Measurements from ENCODE around the gene SUFU.
A peak's percentile ranks its signal among the peaks of the same experiment; 100 is the strongest.
"Not testable (repeated sequence)": the region's sequence is repeated elsewhere in the genome, so short reads cannot be mapped to it uniquely, and the experiment has no call there.

Gene SUFU

GRCh38 chr10:102503264-102504178 lies at the start of gene SUFU:
SUFU (plus strand) TSS chr10:102503972; CDS start chr10:102504153, 181 bp downstream.
- FAIRE-seq = peak; percentile 96
- peak; percentile 73 for DNase-seq (ENCODE audit: insufficient read length, low spot score)

GRCh38 chr10:102454662-102455487 lies 48.9 kb upstream of the SUFU start:
- not testable (repeated sequence) for FAIRE-seq

GRCh38 chr10:102455893-102456471 lies 47.8 kb upstream of the SUFU start:
- no peak for DNase-seq (ENCODE audit: insufficient read length, low spot score)
- no peak for FAIRE-seq

More at GRCh38 chr10:102454662-102455487, 48.9 kb upstream of the SUFU start:
- DNase-seq (ENCODE audit: insufficient read length, low spot score) = not testable (repeated sequence)

- FAIRE-seq (no peak), DNase-seq (ENCODE audit: insufficient read length, low spot score) (no peak)
Observed at GRCh38 chr10:102457591-102458150, 46.1 kb upstream of the SUFU start.

- FAIRE-seq (no peak), DNase-seq (ENCODE audit: insufficient read length, low spot score) (no peak)
Observed at GRCh38 chr10:102458656-102459055, 45.1 kb upstream of the SUFU start.

- no peak for FAIRE-seq
- DNase-seq (ENCODE audit: insufficient read length, low spot score) = no peak
Observed at GRCh38 chr10:102460836-102461186, 43.0 kb upstream of the SUFU start.

GRCh38 chr10:102461187-102462054 lies 42.4 kb upstream of the SUFU start:
- FAIRE-seq = peak; percentile 65
- DNase-seq (ENCODE audit: insufficient read length, low spot score) = peak; percentile 98

GRCh38 chr10:102462512-102463054 lies 41.2 kb upstream of the SUFU start:
- FAIRE-seq (no peak), DNase-seq (ENCODE audit: insufficient read length, low spot score) (no peak)

GRCh38 chr10:102463983-102464382 lies 39.8 kb upstream of the SUFU start:
- no peak for FAIRE-seq
- no peak for DNase-seq (ENCODE audit: insufficient read length, low spot score)

GRCh38 chr10:102465466-102465865 lies 38.3 kb upstream of the SUFU start:
- no peak for DNase-seq (ENCODE audit: insufficient read length, low spot score)
- no peak for FAIRE-seq

- no peak for DNase-seq (ENCODE audit: insufficient read length, low spot score)
- FAIRE-seq = no peak
Observed at GRCh38 chr10:102467318-102467717, 36.5 kb upstream of the SUFU start.

- no peak for FAIRE-seq
Observed at GRCh38 chr10:102467971-102468438, 35.8 kb upstream of the SUFU start.

GRCh38 chr10:102468683-102469082 lies 35.1 kb upstream of the SUFU start:
- DNase-seq (ENCODE audit: insufficient read length, low spot score) (no peak), FAIRE-seq (no peak)

More at GRCh38 chr10:102467971-102468438, 35.8 kb upstream of the SUFU start:
- DNase-seq (ENCODE audit: insufficient read length, low spot score) = no peak

- FAIRE-seq (no peak), DNase-seq (ENCODE audit: insufficient read length, low spot score) (no peak)
Observed at GRCh38 chr10:102470579-102471546, 32.9 kb upstream of the SUFU start.

GRCh38 chr10:102473445-102474331 lies 30.1 kb upstream of the SUFU start:
- no peak for DNase-seq (ENCODE audit: insufficient read length, low spot score)
- FAIRE-seq = no peak

GRCh38 chr10:102475451-102476040 lies 28.2 kb upstream of the SUFU start:
- FAIRE-seq = no peak
- no peak for DNase-seq (ENCODE audit: insufficient read length, low spot score)
